Smooth muscle cell (in vitro differentiated cells): ENCODE data around the gene PIP5K1B. TPM values are rescaled to one million over a fixed set of nuclear protein-coding genes. Genes with fewer than 3 reads are reported as not detected.

ENCODE experiments used
- DNase-seq: peaks from one replicate; lab custom pipeline; 2025; ENCODE audit not compliant: unreplicated experiment; lab: John Stamatoyannopoulos, UW
- H2AFZ ChIP-seq: fragments of 200-600 bp; sonication (generic); 2 replicates; pipeline ENCODE4 v1.6.0; 2016; ENCODE audit warnings: antibody characterized with exemption, low read depth, mild to moderate bottlenecking
- H3F3A ChIP-seq: fragments of 200-600 bp; sonication (generic); 2 replicates; pipeline ENCODE4 v1.6.0; 2017; ENCODE audit warnings: antibody characterized with exemption, low read depth
- H3K27ac ChIP-seq: fragments of 200-600 bp; sonication (generic); 2 replicates; pipeline ENCODE4 v1.5.1; 2016; ENCODE audit warnings: low read depth, mild to moderate bottlenecking
- H3K27me3 ChIP-seq: fragments of 200-600 bp; sonication (generic); 2 replicates; pipeline ENCODE4 v1.6.1; 2016; ENCODE audit warnings: low read depth, mild to moderate bottlenecking
- H3K36me3 ChIP-seq: fragments of 200-600 bp; sonication (generic); 2 replicates; pipeline ENCODE4 v1.5.1; 2016; ENCODE audit warnings: low read depth
- H3K4me1 ChIP-seq: fragments of 200-600 bp; sonication (generic); 2 replicates; pipeline ENCODE4 v1.5.1; 2016; ENCODE audit warnings: low read depth
- H3K4me2 ChIP-seq: fragments of 200-600 bp; sonication (generic); 2 replicates; pipeline ENCODE4 v1.6.0; 2016; ENCODE audit warnings: mild to moderate bottlenecking
- H3K4me3 ChIP-seq: fragments of 200-600 bp; sonication (generic); 2 replicates; pipeline ENCODE4 v1.5.1; 2016; ENCODE audit warnings: mild to moderate bottlenecking
- H3K79me2 ChIP-seq: fragments of 200-600 bp; sonication (generic); 2 replicates; pipeline ENCODE4 v1.6.0; 2016; ENCODE audit warnings: low read depth, mild to moderate bottlenecking
- H3K9ac ChIP-seq: fragments of 200-600 bp; sonication (generic); 2 replicates; pipeline ENCODE4 v1.6.0; 2016; ENCODE audit warnings: low read depth
- H3K9me3 ChIP-seq: fragments of 200-600 bp; sonication (generic); replicated peaks from 2 replicates; pipeline ENCODE4 v1.5.1; 2016; ENCODE audit warnings: low read depth
- H4K20me1 ChIP-seq: fragments of 200-600 bp; sonication (generic); 2 replicates; pipeline ENCODE4 v1.6.0; 2016; ENCODE audit warnings: low read depth
- CTCF ChIP-seq: fragments of 200-600 bp; sonication (generic); IDR thresholded peaks from 2 replicates; pipeline ENCODE4 v1.5.1; 2017; ENCODE audit warnings: borderline replicate concordance, mild to moderate bottlenecking, antibody characterized with exemption; ENCODE audit not compliant: insufficient read depth, poor library complexity, severe bottlenecking
- WGBS: methylation state at CpG from one replicate; pipeline ENCODE4 v1.1.7; 2016; ENCODE audit warnings: low lambda C conversion rate; 5-methylcytosine and 5-hydroxymethylcytosine counted together
- polyA plus RNA-seq: library from polyadenylated mRNA; unstranded; fragments of >200 nt; fragmentation: Nextera tagmentation; extraction: Ambion mirVana; gene quantifications from 2 replicates; pipeline ENCODE4 v1.2.1, GENCODE V29; 2016
- total RNA-seq: library from RNA; depleted of rRNA; stranded (reverse); fragments of >200 nt; gene quantifications from 2 replicates; pipeline ENCODE4 v1.2.3, GENCODE V29; 2014

The PIP5K1B gene
- total and polyA plus RNA-seq, 2 experiments from 2014 or later = not detected

GRCh38 chr9:68955330-68955729 lies 250.3 kb downstream of the PIP5K1B start:
- Histone ChIP-seq H3K79me2 (no peaks in the 10 kb centered on the region), H3K9me3 (no peaks in the 10 kb centered on the region), H3K27me3 (no peaks in the 10 kb centered on the region), H3K4me1 (no peaks in the 10 kb centered on the region), H3K27ac (no peak overlapping the region), H3K36me3 (no peaks in the 10 kb centered on the region), H3F3A (no peaks in the 10 kb centered on the region), H2AFZ (no peak overlapping the region), H4K20me1 (no peaks in the 10 kb centered on the region), H3K4me3 (no peak overlapping the region), H3K4me2 (no peak overlapping the region), H3K9ac (no peak overlapping the region)
- WGBS = 55% methylated on average over 4 of the region's 4 CpGs
- DNase-seq = no peak
- no peak for TF ChIP-seq CTCF

GRCh38 chr9:68957479-68957878 lies 252.4 kb downstream of the PIP5K1B start:
- Histone ChIP-seq H3K4me3 (no peak overlapping the region), H2AFZ (no peak overlapping the region), H3K4me1 (no peaks in the 10 kb centered on the region), H3K27ac (no peak overlapping the region), H3K4me2 (no peak overlapping the region), H3K9me3 (no peaks in the 10 kb centered on the region), H3K79me2 (no peaks in the 10 kb centered on the region), H3K9ac (no peak overlapping the region), H3F3A (no peaks in the 10 kb centered on the region), H4K20me1 (no peaks in the 10 kb centered on the region), H3K27me3 (peaks cover 7% of the 10 kb centered on the region), H3K36me3 (no peaks in the 10 kb centered on the region)
- no peak for TF ChIP-seq CTCF
- no peak for DNase-seq
- WGBS = 91% methylated on average over 1 of the region's 1 CpG

GRCh38 chr9:68961587-68961986 lies 256.5 kb downstream of the PIP5K1B start:
- H3F3A ChIP-seq = no peaks in the 10 kb centered on the region
- no peak for DNase-seq
- no peak overlapping the region for H2AFZ ChIP-seq
- H3K27me3 ChIP-seq = peaks cover 11% of the 10 kb centered on the region
- H3K4me3 ChIP-seq = no peak overlapping the region
- no peak for TF ChIP-seq CTCF
- no peak overlapping the region for H3K9ac ChIP-seq
- no peaks in the 10 kb centered on the region for H3K79me2 ChIP-seq
- H3K9me3 ChIP-seq = no peaks in the 10 kb centered on the region
- 65% methylated on average over 4 of the region's 4 CpGs for WGBS
- no peaks in the 10 kb centered on the region for H3K36me3 ChIP-seq
- H4K20me1 ChIP-seq = no peaks in the 10 kb centered on the region
- no peak overlapping the region for H3K27ac ChIP-seq
- no peaks in the 10 kb centered on the region for H3K4me1 ChIP-seq
- no peak overlapping the region for H3K4me2 ChIP-seq

GRCh38 chr9:68963416-68963815 lies 258.4 kb downstream of the PIP5K1B start:
- DNase-seq = no peak
- Histone ChIP-seq H3K4me2 (no peak overlapping the region), H3K36me3 (no peaks in the 10 kb centered on the region), H3K9me3 (no peaks in the 10 kb centered on the region), H4K20me1 (no peaks in the 10 kb centered on the region), H3K4me3 (no peak overlapping the region), H3K79me2 (no peaks in the 10 kb centered on the region), H3K27me3 (peaks cover 11% of the 10 kb centered on the region), H3K27ac (no peak overlapping the region), H3K4me1 (no peaks in the 10 kb centered on the region), H2AFZ (no peak overlapping the region), H3K9ac (no peak overlapping the region), H3F3A (no peaks in the 10 kb centered on the region)
- WGBS = 85% methylated on average over 3 of the region's 3 CpGs
- TF ChIP-seq CTCF = no peak
